GM18508 (cell line): ENCODE data around the gene CWC25.
"Not testable (repeated sequence)": the region's sequence is repeated elsewhere in the genome, so short reads cannot be mapped to it uniquely, and the experiment has no call there.

ENCODE experiments used
- ATAC-seq: cut with Tn5 transposase; IDR thresholded peaks from one replicate; pipeline ENCODE4 v1.9.1; 2021; ENCODE audit warnings: moderate number of reproducible peaks; ENCODE audit not compliant: insufficient read depth, unreplicated experiment

Gene CWC25

DNA sequence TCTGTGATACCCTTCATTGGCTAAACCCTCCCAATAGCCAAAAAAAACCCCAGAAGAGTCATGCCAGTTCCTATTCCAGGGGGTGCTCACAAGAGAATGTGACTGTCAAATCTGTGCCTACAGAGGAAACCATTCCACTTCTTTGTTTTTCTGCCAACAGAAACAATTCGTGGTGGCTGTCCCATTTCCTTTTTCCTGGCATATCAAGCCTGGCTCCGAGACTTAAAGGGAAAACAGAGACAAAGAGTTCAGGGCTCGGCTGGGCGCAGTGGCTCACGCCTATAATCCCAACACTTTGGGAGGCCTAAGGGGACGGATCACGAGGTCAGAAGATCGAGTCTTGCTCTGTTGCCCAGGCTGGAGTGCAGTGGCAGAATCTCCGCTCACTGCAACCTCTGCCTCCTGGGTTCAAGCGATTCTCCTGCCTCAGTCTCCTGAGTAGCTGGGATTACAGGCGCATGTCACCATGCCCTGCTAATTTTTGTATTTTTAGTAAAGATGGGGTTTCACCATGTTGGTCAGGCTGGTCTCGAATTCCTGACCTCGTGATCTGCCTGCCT, 34.9 kb downstream of the CWC25 start:
- not testable (repeated sequence) for ATAC-seq

- ATAC-seq = no peak
These were observed 35.9 kb downstream of the CWC25 start for GRCh38 chr17:38789185-38789584.

DNA sequence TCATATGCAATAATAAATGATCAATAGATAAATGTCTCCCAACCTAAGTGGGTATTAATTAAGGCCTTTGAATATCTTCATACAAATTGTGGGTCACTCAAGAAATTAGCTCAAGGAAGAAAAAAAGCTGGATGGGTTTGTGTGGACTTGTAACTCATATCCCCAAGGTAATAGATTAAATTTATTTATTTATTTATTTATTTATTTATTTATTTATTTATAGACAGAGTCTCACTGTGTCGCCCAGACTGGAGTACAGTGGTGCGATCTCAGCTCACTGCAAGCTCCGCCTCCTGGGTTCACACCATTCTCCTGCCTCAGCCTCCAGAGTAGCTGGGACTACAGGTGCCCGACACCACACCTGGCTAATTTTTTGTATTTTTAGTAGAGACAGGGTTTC, 37.1 kb downstream of the CWC25 start:
- ATAC-seq = not testable (repeated sequence)

DNA sequence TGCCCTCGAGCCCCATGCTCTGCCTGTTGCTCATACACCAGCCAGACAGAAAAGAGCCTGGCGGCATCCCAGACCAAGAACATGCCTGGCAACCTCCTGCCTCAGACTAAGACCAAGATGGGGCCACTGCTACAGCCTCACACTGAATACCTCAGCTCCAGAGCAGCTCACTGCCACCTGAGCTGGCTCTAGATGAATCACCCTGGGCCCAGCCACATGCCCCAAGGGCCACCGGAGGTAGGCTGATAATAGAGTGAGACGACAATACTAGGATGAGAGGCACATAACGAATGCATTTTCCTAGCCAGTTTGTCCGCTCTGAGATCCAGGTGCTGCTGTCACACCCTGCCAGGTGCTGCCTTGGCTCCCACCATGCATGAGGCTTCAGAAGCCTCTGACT, 38.7 kb downstream of the CWC25 start:
- ATAC-seq = no peak

DNA sequence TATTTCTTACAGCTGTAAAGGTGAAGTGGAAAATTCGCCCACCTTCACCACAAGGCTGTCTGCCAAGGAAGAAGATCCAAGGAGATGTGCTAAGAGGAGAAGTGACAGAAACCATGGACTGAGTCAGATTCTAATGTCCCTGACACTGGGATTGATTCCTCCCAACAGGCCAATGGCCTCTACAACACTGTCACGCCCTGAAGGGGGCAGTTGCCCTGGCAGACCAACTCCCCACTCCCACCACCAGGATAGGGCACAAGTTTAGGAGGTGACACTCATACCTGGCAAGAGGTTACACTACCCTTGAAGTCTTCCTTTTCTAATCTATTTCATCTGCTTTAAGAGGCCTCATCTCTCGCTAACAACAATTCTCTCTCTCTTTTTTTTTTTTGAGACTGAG, 41.9 kb downstream of the CWC25 start:
- no peak for ATAC-seq

GRCh38 chr17:38779965-38780752, 45.0 kb downstream of the CWC25 start:
- ATAC-seq = no peak

- ATAC-seq = no peak
These were observed 47.4 kb downstream of the CWC25 start for GRCh38 chr17:38777641-38778250.

DNA sequence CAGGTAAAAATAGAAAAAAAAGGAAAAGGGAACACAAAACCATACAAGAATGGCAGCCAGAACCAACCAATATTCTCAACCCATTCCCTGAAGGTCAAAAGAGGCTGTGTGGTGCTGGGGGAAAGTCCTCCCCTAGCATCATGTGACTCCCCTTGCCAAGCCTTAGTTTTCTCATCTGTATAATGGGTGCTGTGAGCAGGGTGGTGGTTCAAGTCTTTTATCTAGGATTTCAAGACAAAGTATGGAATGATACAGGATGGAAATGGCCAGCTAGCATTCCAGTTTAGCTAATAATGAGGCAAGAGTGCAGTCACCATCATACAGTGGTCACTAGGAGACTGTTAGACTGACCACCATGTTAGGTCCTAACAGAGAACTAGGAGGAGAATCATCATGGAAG, 51.9 kb downstream of the CWC25 start:
- ATAC-seq = no peak

- ATAC-seq = no peak
These were observed 56.7 kb downstream of the CWC25 start for GRCh38 chr17:38768417-38768816.

GRCh38 chr17:38766341-38766740, 58.8 kb downstream of the CWC25 start:
- ATAC-seq = no peak

GRCh38 chr17:38762231-38762630, 62.9 kb downstream of the CWC25 start:
- ATAC-seq = no peak

GRCh38 chr17:38761612-38762011, 63.5 kb downstream of the CWC25 start:
- ATAC-seq = no peak

DNA sequence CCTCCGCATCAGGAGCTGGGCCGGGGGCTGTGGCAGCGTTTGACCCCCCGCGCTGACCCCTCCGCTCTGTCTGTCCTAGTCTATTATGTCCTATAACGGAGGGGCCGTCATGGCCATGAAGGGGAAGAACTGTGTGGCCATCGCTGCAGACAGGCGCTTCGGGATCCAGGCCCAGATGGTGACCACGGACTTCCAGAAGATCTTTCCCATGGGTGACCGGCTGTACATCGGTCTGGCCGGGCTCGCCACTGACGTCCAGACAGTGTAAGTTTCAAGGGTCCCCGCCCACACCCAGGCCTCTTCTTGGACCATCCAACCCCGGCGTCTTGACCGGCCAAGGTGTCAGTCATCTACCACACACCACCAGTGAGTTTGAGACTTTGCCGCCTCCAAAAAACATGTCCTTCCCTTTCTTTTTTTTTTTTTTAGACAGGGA, 72.0 kb downstream of the CWC25 start:
- no peak for ATAC-seq

GRCh38 chr17:38752308-38753070, 72.6 kb downstream of the CWC25 start, which contains the start of gene PSMB3:
TSS of gene PSMB3 (plus strand) at chr17:38752741. CDS start at chr17:38752827, 86 bp downstream.
- ATAC-seq = peak; percentile 78

DNA sequence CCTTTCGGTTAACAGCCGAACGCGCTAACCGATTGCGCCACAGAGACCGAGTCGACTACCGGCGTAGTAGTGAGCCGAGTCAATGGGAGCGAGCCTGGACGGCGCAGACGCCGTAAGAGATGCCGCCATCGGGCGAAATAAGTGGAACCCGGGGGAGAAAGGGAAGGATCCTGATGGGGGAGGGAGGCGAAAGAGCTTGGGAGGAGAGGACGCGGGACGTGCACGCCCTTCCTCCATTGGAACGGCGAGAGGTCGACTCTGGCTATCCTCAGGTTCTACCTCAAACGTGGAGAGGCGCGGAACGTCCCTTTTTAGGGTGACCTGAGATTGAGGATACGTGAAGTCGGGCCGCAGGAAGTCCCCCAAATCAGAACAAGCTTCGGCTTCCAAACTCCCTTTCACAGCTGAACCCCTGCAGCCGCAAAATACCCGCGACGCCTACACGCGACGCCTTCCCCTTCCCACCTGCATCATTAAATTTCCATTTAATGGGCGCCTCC, 73.3 kb downstream of the CWC25 start:
- peak; percentile 2 for ATAC-seq

DNA sequence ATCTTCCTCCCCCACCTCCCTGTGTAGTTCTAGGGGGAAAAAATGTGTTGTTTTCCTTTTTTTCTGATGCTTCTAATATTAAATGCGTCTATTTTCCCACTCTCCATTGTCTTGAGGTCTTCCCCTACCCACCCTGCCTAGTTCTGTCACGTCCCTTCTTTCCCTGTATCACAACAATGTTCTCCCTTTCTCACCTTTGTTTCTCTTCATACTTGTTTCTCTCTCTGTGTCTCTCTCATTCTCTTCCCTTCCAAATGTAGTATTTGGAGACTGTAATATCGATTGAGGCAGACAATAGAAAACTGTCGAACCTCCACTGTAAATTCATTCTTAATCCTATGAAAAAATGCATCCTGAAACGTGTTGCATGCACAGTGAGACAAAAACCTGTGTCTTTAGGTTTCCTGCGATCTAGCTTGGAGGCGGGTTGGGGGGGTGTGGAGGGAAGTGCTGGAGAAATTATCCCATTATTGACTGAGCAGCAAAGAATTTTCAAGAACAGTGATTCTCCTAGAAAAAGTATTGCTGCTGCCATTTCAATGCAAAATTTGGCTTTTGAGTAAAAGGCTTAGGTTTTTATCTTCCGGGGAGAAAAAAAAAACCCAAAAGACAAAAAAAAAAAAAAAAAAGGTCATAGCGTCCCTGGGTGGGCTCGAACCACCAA, 73.8 kb downstream of the CWC25 start:
- ATAC-seq = no peak
